Caco-2 (cell line): ENCODE measurements around the gene KIRREL3. TPM values are rescaled to one million over a fixed set of nuclear protein-coding genes. Genes with fewer than 3 reads are reported as not detected.

Experiments used
- BruUV-seq: library from RNA; stranded (reverse); fragments of 400-500 nt; replicated peaks from 2 replicates; lab custom pipeline; 2021; lab: Mats Ljungman, UMichigan
- CTCF ChIA-PET: fragments of 300-600 bp; sonication (Branson Sonifier 250); formaldehyde crosslinking; loops from one replicate; lab custom pipeline; 2022; ENCODE audit warnings: antibody characterized with exemption; lab: Charles Lee
- POLR2A ChIA-PET: fragments of 300-600 bp; sonication (Branson Sonifier 250); formaldehyde crosslinking; loops from one replicate; lab custom pipeline; 2022; ENCODE audit warnings: antibody characterized with exemption; lab: Charles Lee
- DNase-seq, 2 experiments: peaks; one replicate each; pipeline versions ENCODE4 v3.0.0 to v3.0.0-alpha.2; 2020 to 2022
- H3K27me3 ChIP-seq: replicated peaks from 2 replicates; pipeline ENCODE4 v1.6.0; 2011; ENCODE audit warnings: low read length; ENCODE audit not compliant: control insufficient read depth, insufficient read depth
- H3K36me3 ChIP-seq: 2 replicates; pipeline ENCODE4 v1.5.1; 2011; ENCODE audit warnings: low read length; ENCODE audit not compliant: control insufficient read depth, insufficient read depth
- H3K4me1 ChIP-seq: fragments of 250-450 bp; sonication (Bioruptor Pico); 2 replicates; pipeline ENCODE4 v1.5.1; 2020; ENCODE audit warnings: mild to moderate bottlenecking
- H3K4me3 ChIP-seq: 2 replicates; pipeline ENCODE4 v1.5.1; 2011; ENCODE audit warnings: low read depth, mild to moderate bottlenecking, control low read depth, low read length
- H3K9me3 ChIP-seq: fragments of 250-450 bp; sonication (Bioruptor Pico); 2 replicates; pipeline ENCODE4 v1.5.1; 2020; ENCODE audit warnings: mild to moderate bottlenecking, moderate library complexity
- H3K27ac Mint-ChIP-seq: one replicate; pipeline ENCODE4 v1.8.0; 2022; ENCODE audit warnings: mixed read lengths; ENCODE audit not compliant: unreplicated experiment
- H3K27me3 Mint-ChIP-seq: one replicate; pipeline ENCODE4 v1.8.0; 2022; ENCODE audit warnings: mixed read lengths; ENCODE audit not compliant: insufficient read depth, unreplicated experiment
- H3K36me3 Mint-ChIP-seq: one replicate; pipeline ENCODE4 v1.8.0; 2022; ENCODE audit warnings: mild to moderate bottlenecking, mixed read lengths; ENCODE audit not compliant: insufficient read depth, unreplicated experiment
- H3K4me1 Mint-ChIP-seq: one replicate; pipeline ENCODE4 v1.8.0; 2022; ENCODE audit warnings: low read depth, mixed read lengths; ENCODE audit not compliant: unreplicated experiment
- H3K4me3 Mint-ChIP-seq: one replicate; pipeline ENCODE4 v1.8.0; 2022; ENCODE audit warnings: mild to moderate bottlenecking, moderate library complexity, mixed read lengths; ENCODE audit not compliant: unreplicated experiment
- H3K9me3 Mint-ChIP-seq: one replicate; pipeline ENCODE4 v1.8.0; 2022; ENCODE audit warnings: mixed read lengths; ENCODE audit not compliant: unreplicated experiment
- intact Hi-C: fragments of 100-400 bp; cut with micrococcal nuclease; formaldehyde crosslinking; loops from one replicate; pipeline ENCODE4 v1.10.0; 2022; ENCODE audit not compliant: unreplicated experiment
- total RNA-seq: library from RNA; stranded (reverse); gene quantifications from 2 replicates; pipeline ENCODE4 v1.2.3, GENCODE V29; 2022
- TF ChIP-seq, protein P1 (sequence below), 2 experiments: fragments of 200-600 bp in 1 of 2; IDR thresholded peaks; 1 replicate in 1 of 2; 2 replicates in 1 of 2; pipeline versions ENCODE4 v1.5.1 to v1.8.0; 2011 to 2022; ENCODE audit warnings: antibody characterized with exemption in 1 of 2, control low read depth in 1 of 2, inconsistent platforms in 1 of 2, low read depth in 1 of 2, low read length in 1 of 2, mild to moderate bottlenecking in 1 of 2, moderate library complexity in 1 of 2; ENCODE audit not compliant: insufficient read depth in 1 of 2, severe bottlenecking in 1 of 2, unreplicated experiment in 1 of 2

Gene KIRREL3
- total RNA-seq, 1 experiment from 2014 or later: not detected

DNA sequence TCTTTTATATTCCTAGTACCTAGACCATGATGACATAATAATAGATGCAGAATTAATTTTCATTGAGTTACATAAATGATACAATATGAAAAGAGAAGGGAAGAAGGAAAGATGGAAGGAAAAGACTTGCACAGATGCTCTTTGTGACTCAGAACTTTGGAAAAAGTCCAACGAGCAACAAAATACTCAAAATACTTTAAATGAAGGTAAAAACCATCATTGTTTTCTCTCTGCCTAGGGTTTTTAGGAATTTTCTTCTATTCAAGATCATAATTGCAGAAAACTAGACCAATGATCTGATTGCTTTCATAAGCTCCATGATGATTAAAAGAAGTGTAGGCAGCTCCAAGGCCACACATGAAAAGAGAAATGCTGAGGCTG lies 276.9 kb downstream of the KIRREL3 start:
- Mint-ChIP-seq H3K4me3 (no peak overlapping the region), H3K27me3 (peaks cover 35% of the 10 kb centered on the region), H3K4me1 (no peaks in the 10 kb centered on the region), H3K36me3 (no peaks in the 10 kb centered on the region), H3K27ac (no peak overlapping the region), H3K9me3 (no peaks in the 10 kb centered on the region)
- Histone ChIP-seq H3K27me3 (no peaks in the 10 kb centered on the region), H3K9me3 (no peaks in the 10 kb centered on the region), H3K36me3 (no peaks in the 10 kb centered on the region), H3K4me3 (no peak overlapping the region), H3K4me1 (no peaks in the 10 kb centered on the region)
- no peak for DNase-seq
- intact Hi-C loops: no loop called here
- ChIA-PET CTCF (no interaction called here), POLR2A (no interaction called here)
- TF ChIP-seq, protein P1, sequence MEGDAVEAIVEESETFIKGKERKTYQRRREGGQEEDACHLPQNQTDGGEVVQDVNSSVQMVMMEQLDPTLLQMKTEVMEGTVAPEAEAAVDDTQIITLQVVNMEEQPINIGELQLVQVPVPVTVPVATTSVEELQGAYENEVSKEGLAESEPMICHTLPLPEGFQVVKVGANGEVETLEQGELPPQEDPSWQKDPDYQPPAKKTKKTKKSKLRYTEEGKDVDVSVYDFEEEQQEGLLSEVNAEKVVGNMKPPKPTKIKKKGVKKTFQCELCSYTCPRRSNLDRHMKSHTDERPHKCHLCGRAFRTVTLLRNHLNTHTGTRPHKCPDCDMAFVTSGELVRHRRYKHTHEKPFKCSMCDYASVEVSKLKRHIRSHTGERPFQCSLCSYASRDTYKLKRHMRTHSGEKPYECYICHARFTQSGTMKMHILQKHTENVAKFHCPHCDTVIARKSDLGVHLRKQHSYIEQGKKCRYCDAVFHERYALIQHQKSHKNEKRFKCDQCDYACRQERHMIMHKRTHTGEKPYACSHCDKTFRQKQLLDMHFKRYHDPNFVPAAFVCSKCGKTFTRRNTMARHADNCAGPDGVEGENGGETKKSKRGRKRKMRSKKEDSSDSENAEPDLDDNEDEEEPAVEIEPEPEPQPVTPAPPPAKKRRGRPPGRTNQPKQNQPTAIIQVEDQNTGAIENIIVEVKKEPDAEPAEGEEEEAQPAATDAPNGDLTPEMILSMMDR (IDR thresholded peaks at IDR 0.05; ENCODE audit: insufficient read depth in 1 of 2, low read depth in 1 of 2, low read length in 1 of 2, severe bottlenecking in 1 of 2, unreplicated experiment in 1 of 2): no peak
- BruUV-seq: no TSS peak

GRCh38 chr11:126722956-126723664 lies 277.5 kb downstream of the KIRREL3 start:
- intact Hi-C loops: no loop called here
- no peaks in the 10 kb centered on the region for H3K27me3 ChIP-seq
- TF ChIP-seq, protein P1 (IDR thresholded peaks at IDR 0.05; ENCODE audit: insufficient read depth in 1 of 2, low read depth in 1 of 2, low read length in 1 of 2, severe bottlenecking in 1 of 2, unreplicated experiment in 1 of 2): no peak
- no peaks in the 10 kb centered on the region for H3K4me1 Mint-ChIP-seq
- no peak overlapping the region for H3K4me3 Mint-ChIP-seq
- ChIA-PET CTCF (no interaction called here), POLR2A (no interaction called here)
- no peaks in the 10 kb centered on the region for H3K4me1 ChIP-seq
- no peak for DNase-seq
- H3K36me3 Mint-ChIP-seq: no peaks in the 10 kb centered on the region
- H3K36me3 ChIP-seq: no peaks in the 10 kb centered on the region
- H3K27ac Mint-ChIP-seq: no peak overlapping the region
- no peaks in the 10 kb centered on the region for H3K9me3 Mint-ChIP-seq
- H3K27me3 Mint-ChIP-seq: peaks cover 35% of the 10 kb centered on the region
- no peak overlapping the region for H3K4me3 ChIP-seq
- no peaks in the 10 kb centered on the region for H3K9me3 ChIP-seq
- BruUV-seq: no TSS peak

DNA sequence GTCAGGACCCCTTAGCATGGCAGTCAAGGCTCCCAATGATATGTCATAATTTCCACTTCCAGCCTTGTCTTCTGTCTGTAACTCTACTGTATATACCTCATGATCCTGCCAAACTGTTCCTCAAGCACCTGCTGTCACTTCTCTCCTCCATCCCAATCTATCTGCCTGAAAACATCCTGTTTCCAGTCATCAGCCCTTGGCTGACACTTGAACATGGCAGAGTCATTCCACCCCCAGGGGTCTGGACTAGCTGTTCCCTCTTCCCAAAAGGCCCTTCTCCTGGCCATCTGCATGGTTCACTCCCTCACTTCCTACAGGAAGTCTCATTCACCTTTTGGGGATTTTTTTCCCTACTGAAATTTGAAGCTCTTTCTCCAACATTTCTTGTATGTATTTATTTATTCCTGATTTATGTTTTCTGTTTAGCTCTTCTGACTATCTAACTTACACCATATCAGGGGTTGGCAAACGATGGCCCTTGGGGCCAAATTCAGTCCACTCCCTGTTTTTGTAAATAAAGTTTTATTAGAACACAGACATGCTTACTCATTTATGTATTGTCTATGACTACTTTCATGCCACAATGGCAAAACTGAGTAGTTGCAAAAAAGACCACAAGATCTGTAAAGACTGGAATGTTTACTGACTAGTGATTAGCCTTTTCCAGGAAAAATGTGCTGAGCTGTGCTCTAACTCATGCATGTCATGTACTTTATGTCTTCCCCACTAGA lies 278.4 kb downstream of the KIRREL3 start:
- no peaks in the 10 kb centered on the region for H3K4me1 Mint-ChIP-seq
- Histone ChIP-seq H3K4me3 (no peak overlapping the region), H3K36me3 (no peaks in the 10 kb centered on the region), H3K4me1 (no peaks in the 10 kb centered on the region), H3K27me3 (no peaks in the 10 kb centered on the region), H3K9me3 (no peaks in the 10 kb centered on the region)
- intact Hi-C loops: no loop called here
- ChIA-PET POLR2A (no interaction called here), CTCF (interaction anchor here (1.2 kb wide), 1 partner anchor 242 kb away, joined by 5 read pairs; no protein-coding TSS in a partner anchor)
- no peak overlapping the region for H3K27ac Mint-ChIP-seq
- DNase-seq: no peak
- no peaks in the 10 kb centered on the region for H3K9me3 Mint-ChIP-seq
- no TSS peak for BruUV-seq
- TF ChIP-seq, protein P1 (IDR thresholded peaks at IDR 0.05; ENCODE audit: insufficient read depth in 1 of 2, low read depth in 1 of 2, low read length in 1 of 2, severe bottlenecking in 1 of 2, unreplicated experiment in 1 of 2): no peak
- no peaks in the 10 kb centered on the region for H3K36me3 Mint-ChIP-seq
- peaks cover 35% of the 10 kb centered on the region for H3K27me3 Mint-ChIP-seq
- H3K4me3 Mint-ChIP-seq: no peak overlapping the region
